ENCODE results near the gene GAGE10. TPM values are rescaled to one million over a fixed set of nuclear protein-coding genes. Genes with fewer than 3 reads are reported as not detected.
A peak's percentile ranks its signal among the peaks of the same experiment; 100 is the strongest.

Gene GAGE10, protein sequence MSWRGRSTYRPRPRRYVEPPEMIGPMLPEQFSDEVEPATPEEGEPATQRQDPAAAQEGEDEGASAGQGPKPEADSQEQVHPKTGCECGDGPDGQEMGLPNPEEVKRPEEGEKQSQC
- not detected for total RNA-seq

DNA sequence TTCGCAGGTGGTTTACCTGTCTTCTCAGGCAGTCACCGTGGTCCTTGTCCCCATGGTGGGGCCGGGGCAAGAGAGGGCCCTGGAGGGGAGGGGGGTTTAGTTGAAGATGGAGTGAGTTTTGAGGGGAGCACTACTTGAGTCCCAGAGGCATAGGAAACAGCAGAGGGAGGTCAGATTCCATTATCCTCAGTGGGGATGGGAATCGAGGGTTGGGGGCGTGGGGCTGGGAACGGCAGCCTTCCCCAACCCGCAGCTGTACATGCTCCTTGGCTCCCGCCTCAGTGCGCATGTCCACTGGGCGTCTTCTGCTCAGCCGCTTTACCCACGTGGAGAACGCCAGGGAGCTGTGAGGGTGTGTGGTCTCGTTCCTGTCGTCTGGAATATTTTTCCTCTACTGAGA is at the start of gene GAGE10:
Gene GAGE10, plus strand, starts transcription at position 301 of the 400 bp plus-strand sequence. CDS start 1,214 bp downstream, outside the sequence.
- Mint-ChIP-seq H3K4me3 (no peak within 1 kb of the TSS), H3K27me3 (no peaks in the 10 kb centered on the region), H3K4me1 (ENCODE audit: low read depth) (peaks cover 2% of the 10 kb centered on the region), H3K9me3 (no peaks in the 10 kb centered on the region), H3K36me3 (ENCODE audit: low read depth) (no peaks in the 10 kb centered on the region), H3K27ac (no peak within 1 kb of the TSS)
- ChIA-PET POLR2A (no interaction called here), CTCF (no interaction called here)
- intact Hi-C loops (cut with micrococcal nuclease) = no loop called here
- no peak for DNase-seq
- TF ChIP-seq, protein P1, sequence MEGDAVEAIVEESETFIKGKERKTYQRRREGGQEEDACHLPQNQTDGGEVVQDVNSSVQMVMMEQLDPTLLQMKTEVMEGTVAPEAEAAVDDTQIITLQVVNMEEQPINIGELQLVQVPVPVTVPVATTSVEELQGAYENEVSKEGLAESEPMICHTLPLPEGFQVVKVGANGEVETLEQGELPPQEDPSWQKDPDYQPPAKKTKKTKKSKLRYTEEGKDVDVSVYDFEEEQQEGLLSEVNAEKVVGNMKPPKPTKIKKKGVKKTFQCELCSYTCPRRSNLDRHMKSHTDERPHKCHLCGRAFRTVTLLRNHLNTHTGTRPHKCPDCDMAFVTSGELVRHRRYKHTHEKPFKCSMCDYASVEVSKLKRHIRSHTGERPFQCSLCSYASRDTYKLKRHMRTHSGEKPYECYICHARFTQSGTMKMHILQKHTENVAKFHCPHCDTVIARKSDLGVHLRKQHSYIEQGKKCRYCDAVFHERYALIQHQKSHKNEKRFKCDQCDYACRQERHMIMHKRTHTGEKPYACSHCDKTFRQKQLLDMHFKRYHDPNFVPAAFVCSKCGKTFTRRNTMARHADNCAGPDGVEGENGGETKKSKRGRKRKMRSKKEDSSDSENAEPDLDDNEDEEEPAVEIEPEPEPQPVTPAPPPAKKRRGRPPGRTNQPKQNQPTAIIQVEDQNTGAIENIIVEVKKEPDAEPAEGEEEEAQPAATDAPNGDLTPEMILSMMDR (IDR thresholded peaks at IDR 0.05) = no peak
- ATAC-seq = no peak

DNA sequence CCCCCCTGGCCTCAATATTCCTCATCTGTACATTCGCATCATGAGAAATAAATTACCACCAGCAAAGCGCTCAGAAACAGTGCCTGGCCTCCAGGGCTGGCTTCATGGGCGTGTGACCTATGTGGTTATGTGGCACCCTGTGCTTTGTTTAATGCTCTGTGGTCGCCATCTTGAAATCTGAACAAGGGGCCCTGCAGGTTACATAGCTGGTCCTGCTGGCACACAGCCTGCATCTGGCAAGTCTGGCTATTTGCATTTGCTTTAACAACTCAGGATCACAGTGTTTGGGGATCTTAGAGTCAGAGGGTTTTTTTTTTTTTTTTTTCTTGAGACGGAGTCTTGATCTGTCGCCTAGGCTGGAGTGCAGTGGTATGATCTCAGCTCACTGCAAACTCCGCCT is 48.8 kb upstream of the GAGE10 start:
- Mint-ChIP-seq H3K36me3 (ENCODE audit: low read depth) (peaks cover 19% of the 10 kb centered on the region), H3K27ac (no peak overlapping the region), H3K4me1 (ENCODE audit: low read depth) (peaks cover 35% of the 10 kb centered on the region), H3K9me3 (no peaks in the 10 kb centered on the region), H3K4me3 (no peak overlapping the region), H3K27me3 (no peaks in the 10 kb centered on the region)
- intact Hi-C loops (cut with micrococcal nuclease) = no loop called here
- ChIA-PET CTCF (no interaction called here), POLR2A (interaction anchor here (1.3 to 1.5 kb wide), 2 partner anchors 9 to 11 kb away, joined by 3 read pairs; no protein-coding TSS in a partner anchor)
- TF ChIP-seq, protein P1 (IDR thresholded peaks at IDR 0.05) = no peak
- ATAC-seq (no peak), DNase-seq (no peak)

DNA sequence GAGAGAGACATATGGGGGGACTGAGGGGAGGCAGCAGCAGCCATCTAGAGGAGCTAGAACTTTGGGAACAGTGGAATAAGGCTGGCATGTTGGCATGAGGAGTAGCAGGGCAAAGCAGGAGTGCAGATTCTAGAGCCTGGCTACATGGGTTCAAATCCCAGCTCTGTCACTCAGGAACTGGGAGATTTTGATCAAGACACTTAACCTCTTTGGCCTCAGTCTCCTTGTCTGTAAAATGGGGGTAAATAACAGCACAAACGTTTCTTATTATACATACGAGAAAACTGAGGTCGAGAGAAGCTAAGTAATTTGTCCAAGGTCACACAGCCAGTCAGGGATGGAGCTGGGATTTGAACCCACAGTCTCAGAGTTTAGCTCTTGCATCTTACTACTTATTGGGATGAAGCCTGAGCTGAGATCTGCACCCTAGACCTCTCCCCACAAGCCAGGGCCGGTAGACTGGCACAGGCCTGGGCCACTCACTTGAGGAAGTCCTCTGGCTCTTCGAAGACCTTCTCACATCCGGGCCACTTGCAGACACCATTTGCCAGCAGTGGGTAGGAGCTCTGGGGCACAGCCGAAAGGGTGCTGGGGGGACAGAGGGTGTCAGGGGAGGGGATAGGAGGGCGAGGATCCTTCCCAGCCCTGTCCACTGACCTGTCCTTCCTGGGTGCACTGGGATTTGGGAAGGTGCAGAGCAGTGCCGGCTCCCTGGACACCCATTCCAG is 47.0 kb upstream of the GAGE10 start:
- Mint-ChIP-seq H3K36me3 (ENCODE audit: low read depth) (peaks cover 14% of the 10 kb centered on the region), H3K27ac (no peak overlapping the region), H3K9me3 (no peaks in the 10 kb centered on the region), H3K4me1 (ENCODE audit: low read depth) (peaks cover 31% of the 10 kb centered on the region), H3K27me3 (no peaks in the 10 kb centered on the region), H3K4me3 (no peak overlapping the region)
- DNase-seq (no peak), ATAC-seq (no peak)
- ChIA-PET CTCF (no interaction called here), POLR2A (interaction anchor here (0.6 to 1.2 kb wide), 5 partner anchors 8 to 55 kb away, joined by 3 to 7 read pairs (median 4); partner anchors contain the start of gene PPP1R3F)
- intact Hi-C loops (cut with micrococcal nuclease) = no loop called here
- TF ChIP-seq, protein P1 (IDR thresholded peaks at IDR 0.05) = no peak

DNA sequence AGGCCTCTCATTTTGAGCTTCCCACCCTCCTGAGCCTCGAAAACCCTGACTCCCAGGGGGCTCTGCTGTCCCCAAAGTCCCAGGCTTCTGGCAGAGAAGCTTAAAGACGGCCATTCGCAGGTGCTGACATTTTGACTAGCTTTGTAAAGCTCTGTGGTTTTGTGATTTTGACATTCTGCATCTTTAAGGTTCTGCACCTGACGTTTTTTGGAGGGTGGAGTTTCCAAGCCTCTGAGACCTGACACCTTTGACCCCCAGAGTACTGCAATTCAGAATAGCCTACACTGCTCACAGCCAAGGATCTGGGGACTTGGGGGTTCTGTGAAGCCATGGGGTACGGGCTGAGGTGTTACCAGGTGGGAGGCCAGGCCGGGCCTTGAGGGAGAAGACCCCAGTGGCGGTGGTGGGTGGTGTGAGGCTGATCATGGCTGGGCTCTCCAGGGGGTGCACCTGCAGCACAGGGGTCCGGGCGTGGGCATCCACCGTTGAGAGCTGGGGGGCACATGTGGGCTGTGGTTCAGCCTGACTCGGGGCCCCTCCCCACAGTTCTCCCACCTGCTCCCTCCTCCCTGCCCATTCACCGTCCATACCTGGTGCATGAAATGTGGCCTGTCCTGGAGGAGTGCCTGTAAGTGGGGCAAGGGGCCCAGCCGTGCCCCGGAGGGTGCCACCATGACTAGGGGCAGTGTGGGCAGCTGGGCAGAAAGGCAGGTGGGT is 46.2 kb upstream of the GAGE10 start:
- ChIA-PET CTCF (no interaction called here), POLR2A (interaction anchor here (0.8 to 1.2 kb wide), 4 partner anchors 9 to 55 kb away, joined by 3 to 7 read pairs (median 5); partner anchors contain the start of gene PPP1R3F)
- DNase-seq = peak; percentile 30
- Mint-ChIP-seq H3K9me3 (no peaks in the 10 kb centered on the region), H3K4me1 (ENCODE audit: low read depth) (peaks cover 39% of the 10 kb centered on the region), H3K27ac (peak overlapping the region; percentile 52), H3K27me3 (no peaks in the 10 kb centered on the region), H3K36me3 (ENCODE audit: low read depth) (peaks cover 15% of the 10 kb centered on the region), H3K4me3 (peak overlapping the region; percentile 29)
- peak; percentile 59 for ATAC-seq
- TF ChIP-seq, protein P1 (IDR thresholded peaks at IDR 0.05) = no peak
- intact Hi-C loops (cut with micrococcal nuclease) = no loop called here
